GM23248 (cell line): ENCODE measurements around the gene GALK2. TPM values are rescaled to one million over a fixed set of nuclear protein-coding genes. Genes with fewer than 3 reads are reported as not detected.

Source experiments
- DNase-seq: peaks from one replicate; pipeline ENCODE4 v3.0.0-alpha.2; 2015
- H2AFZ ChIP-seq: fragments of 200-600 bp; sonication (generic); 2 replicates; pipeline ENCODE4 v1.6.1; 2016; ENCODE audit warnings: antibody characterized with exemption
- H3F3A ChIP-seq: fragments of 200-600 bp; sonication (generic); 2 replicates; pipeline ENCODE4 v1.6.1; 2016; ENCODE audit warnings: mild to moderate bottlenecking, antibody characterized with exemption, mixed run types; ENCODE audit not compliant: insufficient read depth
- H3K27ac ChIP-seq: fragments of 200-600 bp; sonication (generic); 2 replicates; pipeline ENCODE4 v1.5.1; 2016; ENCODE audit warnings: mild to moderate bottlenecking
- H3K27me3 ChIP-seq: fragments of 200-600 bp; sonication (generic); replicated peaks from 2 replicates; pipeline ENCODE4 v1.6.1; 2016; ENCODE audit warnings: mild to moderate bottlenecking; ENCODE audit not compliant: insufficient read depth
- H3K36me3 ChIP-seq: fragments of 200-600 bp; sonication (generic); 2 replicates; pipeline ENCODE4 v1.6.1; 2016; ENCODE audit warnings: low read depth, mild to moderate bottlenecking
- H3K4me1 ChIP-seq: fragments of 200-600 bp; sonication (generic); 2 replicates; pipeline ENCODE4 v1.6.1; 2016; ENCODE audit warnings: mild to moderate bottlenecking; ENCODE audit not compliant: insufficient read depth
- H3K4me2 ChIP-seq: fragments of 200-600 bp; sonication (generic); one replicate; pipeline ENCODE4 v1.6.1; 2016; ENCODE audit warnings: mild to moderate bottlenecking; ENCODE audit not compliant: unreplicated experiment
- H3K4me3 ChIP-seq: fragments of 200-600 bp; sonication (generic); 2 replicates; pipeline ENCODE4 v1.5.1; 2016; ENCODE audit warnings: mild to moderate bottlenecking
- H3K79me2 ChIP-seq: fragments of 200-600 bp; sonication (generic); 2 replicates; pipeline ENCODE4 v1.6.1; 2016; ENCODE audit warnings: mild to moderate bottlenecking; ENCODE audit not compliant: insufficient read depth
- H3K9ac ChIP-seq: fragments of 200-600 bp; sonication (generic); 2 replicates; pipeline ENCODE4 v1.6.1; 2016; ENCODE audit warnings: mild to moderate bottlenecking
- H3K9me2 ChIP-seq: fragments of 200-600 bp; sonication (generic); 2 replicates; pipeline ENCODE4 v1.6.1; 2016; ENCODE audit warnings: mixed run types, mild to moderate bottlenecking, moderate library complexity; ENCODE audit not compliant: insufficient read depth
- H3K9me3 ChIP-seq: fragments of 200-600 bp; sonication (generic); one replicate; pipeline ENCODE4 v1.6.1; 2017; ENCODE audit warnings: low read depth
- H4K20me1 ChIP-seq: fragments of 200-600 bp; sonication (generic); 2 replicates; pipeline ENCODE4 v1.6.0; 2016; ENCODE audit not compliant: insufficient read depth
- EZH2 ChIP-seq: fragments of 200-600 bp; sonication (generic); IDR thresholded peaks from 2 replicates; pipeline ENCODE4 v1.6.1; 2018; ENCODE audit warnings: antibody characterized with exemption, mild to moderate bottlenecking; ENCODE audit not compliant: insufficient read depth, poor library complexity, severe bottlenecking
- EZH2phosphoT487 ChIP-seq: fragments of 200-600 bp; sonication (generic); IDR thresholded peaks from 2 replicates; pipeline ENCODE4 v1.6.1; 2018; ENCODE audit warnings: antibody characterized with exemption, moderate library complexity, mild to moderate bottlenecking, low read depth; ENCODE audit not compliant: insufficient read depth
- whole genome bisulfite sequencing, 2 experiments: methylation state at CpG; one replicate each; pipeline ENCODE4 v1.1.6; 2015 to 2017; ENCODE audit warnings: low lambda C conversion rate in 2 of 2, low coverage in 1 of 2; ENCODE audit errors: missing lambda C conversion rate in 2 of 2; 5-methylcytosine and 5-hydroxymethylcytosine counted together
- in situ Hi-C: fragments of 300-500 bp; cut with MboI; formaldehyde crosslinking; loops from 2 replicates; pipeline ENCODE4 v1.15.0; 2020
- polyA plus RNA-seq: library from polyadenylated mRNA; unstranded; fragments of >200 nt; fragmentation: Nextera tagmentation; extraction: Ambion mirVana; gene quantifications from 2 replicates; pipeline ENCODE4 v1.2.1, GENCODE V29; 2016
- total RNA-seq: library from RNA; depleted of rRNA; stranded (reverse); fragments of >200 nt; shearing (Covaris generic); gene quantifications from 2 replicates; pipeline ENCODE4 v1.2.3, GENCODE V29; 2014; rRNA removed

The GALK2 gene
- total RNA-seq (21.0 and 31.8 TPM in 2 replicates), polyA plus RNA-seq (19.2 and 19.7 TPM in 2 replicates)

- peak within 1 kb of the TSS; percentile 98 for H2AFZ ChIP-seq
- H4K20me1 ChIP-seq: no peaks in the 10 kb centered on the region
- H3K36me3 ChIP-seq: no peaks in the 10 kb centered on the region
- H3K4me3 ChIP-seq: peak within 1 kb of the TSS; percentile 95
- peak within 1 kb of the TSS; percentile 96 for H3K9ac ChIP-seq
- peaks cover 15% of the 10 kb centered on the region for H3K4me1 ChIP-seq
- peak within 1 kb of the TSS; percentile 90 for H3K27ac ChIP-seq
- peaks cover 28% of the 10 kb centered on the region for H3F3A ChIP-seq
- peak; percentile 94 for DNase-seq
- H3K4me2 ChIP-seq: peak within 1 kb of the TSS; percentile 99
- H3K79me2 ChIP-seq: peaks cover 74% of the 10 kb centered on the region
- in situ Hi-C loops: no loop called here
- H3K27me3 ChIP-seq: no peaks in the 10 kb centered on the region
- 2 to 3% methylated on average over 30 of the region's 30 CpGs for WGBS, 2 experiments
- H3K9me2 ChIP-seq: no peaks in the 10 kb centered on the region
- no peaks in the 10 kb centered on the region for H3K9me3 ChIP-seq
- no peak for TF ChIP-seq EZH2phosphoT487
- no peak for TF ChIP-seq EZH2
Measured at GRCh38 chr15:49169880-49170597, at the start of gene GALK2. GALK2 (plus strand) TSS chr15:49170247; CDS start chr15:49170323, 76 bp downstream.

GRCh38 chr15:49120832-49121231 lies 49.2 kb upstream of the GALK2 start:
- Histone ChIP-seq H3K36me3 (peaks cover 56% of the 10 kb centered on the region), H3K9ac (no peak overlapping the region), H4K20me1 (no peaks in the 10 kb centered on the region), H3K4me3 (no peak overlapping the region), H3F3A (peaks cover 27% of the 10 kb centered on the region; the same call in 1 of the 2 replicates), H3K4me1 (no peaks in the 10 kb centered on the region), H3K4me2 (no peak overlapping the region), H3K9me2 (no peaks in the 10 kb centered on the region), H3K27me3 (no peaks in the 10 kb centered on the region), H3K27ac (no peak overlapping the region), H3K9me3 (no peaks in the 10 kb centered on the region), H3K79me2 (peaks cover 18% of the 10 kb centered on the region), H2AFZ (no peak overlapping the region)
- TF ChIP-seq EZH2phosphoT487 (no peak), EZH2 (no peak)
- in situ Hi-C loops: no loop called here
- 72 to 87% methylated on average over 4 of the region's 4 CpGs for WGBS, 2 experiments
- DNase-seq: no peak

GRCh38 chr15:49121901-49122300 lies 48.1 kb upstream of the GALK2 start:
- 100% methylated on average over 1 of the region's 1 CpG for WGBS, 2 experiments
- Histone ChIP-seq H3F3A (peaks cover 20% of the 10 kb centered on the region; the same call in 1 of the 2 replicates), H4K20me1 (no peaks in the 10 kb centered on the region), H3K9me2 (no peaks in the 10 kb centered on the region), H2AFZ (no peak overlapping the region), H3K4me3 (no peak overlapping the region), H3K27ac (no peak overlapping the region), H3K4me1 (no peaks in the 10 kb centered on the region), H3K27me3 (no peaks in the 10 kb centered on the region), H3K4me2 (no peak overlapping the region), H3K9ac (no peak overlapping the region), H3K9me3 (no peaks in the 10 kb centered on the region), H3K79me2 (peaks cover 15% of the 10 kb centered on the region; the same call in 1 of the 2 replicates), H3K36me3 (peaks cover 56% of the 10 kb centered on the region)
- no peak for DNase-seq
- no peak for TF ChIP-seq EZH2
- in situ Hi-C loops: no loop called here

GRCh38 chr15:49122541-49123062 lies 47.4 kb upstream of the GALK2 start:
- H3K4me2 ChIP-seq: no peak overlapping the region
- H3K79me2 ChIP-seq: peaks cover 15% of the 10 kb centered on the region; the same call in 1 of the 2 replicates
- in situ Hi-C loops: no loop called here

More at GRCh38 chr15:49122541-49123062, 47.4 kb upstream of the GALK2 start:
- no peak overlapping the region for H3K4me3 ChIP-seq
- H4K20me1 ChIP-seq: no peaks in the 10 kb centered on the region
- no peak overlapping the region for H3K9ac ChIP-seq
- H3K27ac ChIP-seq: no peak overlapping the region
- H3K9me2 ChIP-seq: no peaks in the 10 kb centered on the region
- TF ChIP-seq EZH2 (no peak), EZH2phosphoT487 (no peak)
- DNase-seq: no peak
- no peaks in the 10 kb centered on the region for H3K9me3 ChIP-seq
- H3K27me3 ChIP-seq: no peaks in the 10 kb centered on the region
- peaks cover 63% of the 10 kb centered on the region for H3K36me3 ChIP-seq
- no peaks in the 10 kb centered on the region for H3K4me1 ChIP-seq
- H2AFZ ChIP-seq: no peak overlapping the region
- H3F3A ChIP-seq: peaks cover 20% of the 10 kb centered on the region; the same call in 1 of the 2 replicates
- WGBS, 2 experiments: 96 to 100% methylated on average over 1 of the region's 1 CpG
